ENCODE data around the gene INPP5B.

Gene INPP5B

GRCh38 chr1:37862330-37862729, 84.5 kb downstream of the INPP5B start:
- CTCF ChIA-PET = interaction anchor here (0.8 to 1.7 kb wide), 4 partner anchors 9 to 127 kb away, joined by 3 to 5 read pairs (median 4); partner anchors contain the start of gene SF3A3
- no peak for DNase-seq (ENCODE audit: extremely low spot score)
- POLR2A ChIA-PET = no interaction called here
- TF ChIP-seq CTCF (IDR thresholded peaks at IDR 0.05; ENCODE audit: control extremely low read depth, extremely low read depth, low read depth, missing control alignments) = no peak

GRCh38 chr1:37861151-37861550, 85.7 kb downstream of the INPP5B start:
- ChIA-PET POLR2A (no interaction called here), CTCF (interaction anchor here (1.1 to 3.1 kb wide), 5 partner anchors 10 to 129 kb away, joined by 3 to 51 read pairs (median 18); partner anchors contain the start of gene SF3A3)
- DNase-seq (ENCODE audit: extremely low spot score) = no peak
- TF ChIP-seq CTCF (IDR thresholded peaks at IDR 0.05; ENCODE audit: control extremely low read depth, extremely low read depth, low read depth, missing control alignments) = no peak

- DNase-seq (ENCODE audit: extremely low spot score) = no peak
- ChIA-PET CTCF (interaction anchor here (0.8 to 3.1 kb wide), 43 partner anchors 9 to 297 kb away, joined by 3 to 51 read pairs (median 6); partner anchors contain the start of genes C1orf122, INPP5B, SF3A3 and YRDC), POLR2A (no interaction called here)
- TF ChIP-seq CTCF (IDR thresholded peaks at IDR 0.05; ENCODE audit: control extremely low read depth, extremely low read depth, low read depth, missing control alignments) = no peak
These were observed 86.5 kb downstream of the INPP5B start for GRCh38 chr1:37860346-37860666.

GRCh38 chr1:37859507-37860345, 87.1 kb downstream of the INPP5B start, which contains the start of gene MTF1:
TSS of gene MTF1 (minus strand) at chr1:37859592. CDS start at chr1:37857658, 1,934 bp downstream.
- ChIA-PET CTCF (interaction anchor here (0.7 to 3.1 kb wide), 54 partner anchors 9 to 296 kb away, joined by 3 to 51 read pairs (median 5); partner anchors contain the start of genes C1orf122, GNL2, INPP5B and SF3A3), POLR2A (interaction anchor here (0.6 to 1.0 kb wide), 4 partner anchors 52 to 1588 kb away, joined by 3 to 5 read pairs (median 3); partner anchors contain the start of genes C1orf122, CDCA8 and YRDC)
- TF ChIP-seq CTCF (IDR thresholded peaks at IDR 0.05; ENCODE audit: control extremely low read depth, extremely low read depth, low read depth, missing control alignments) = peak; percentile 89
- peak; percentile 100 for DNase-seq (ENCODE audit: extremely low spot score)

- no peak for DNase-seq (ENCODE audit: extremely low spot score)
- no peak for TF ChIP-seq CTCF (IDR thresholded peaks at IDR 0.05; ENCODE audit: control extremely low read depth, extremely low read depth, low read depth, missing control alignments)
- ChIA-PET CTCF (interaction anchor here (0.7 to 3.1 kb wide), 41 partner anchors 8 to 296 kb away, joined by 3 to 51 read pairs (median 6); partner anchors contain the start of genes C1orf122, GNL2, INPP5B and YRDC), POLR2A (interaction anchor here (0.7 to 1.0 kb wide), 3 partner anchors 73 to 1589 kb away, joined by 3 to 5 read pairs (median 3); partner anchors contain the start of gene CDCA8)
These were observed 87.8 kb downstream of the INPP5B start for GRCh38 chr1:37858931-37859506.

GRCh38 chr1:37854406-37854805, 92.4 kb downstream of the INPP5B start:
- POLR2A ChIA-PET = interaction anchor here (0.7 kb wide), 1 partner anchor 1075 kb away, joined by 3 read pairs; no protein-coding TSS in a partner anchor
- no peak for DNase-seq (ENCODE audit: extremely low spot score)
- no peak for TF ChIP-seq CTCF (IDR thresholded peaks at IDR 0.05; ENCODE audit: control extremely low read depth, extremely low read depth, low read depth, missing control alignments)
- CTCF ChIA-PET = interaction anchor here (1.4 to 1.5 kb wide), 2 partner anchors 18 to 32 kb away, joined by 3 to 4 read pairs; no protein-coding TSS in a partner anchor
